GM19467 (cell line): ENCODE data around the gene CCDC12.

Experiments
- ATAC-seq: cut with Tn5 transposase; IDR thresholded peaks from one replicate; pipeline ENCODE4 v1.9.1; 2021; ENCODE audit warnings: mild to moderate bottlenecking, moderate library complexity; ENCODE audit not compliant: unreplicated experiment

The CCDC12 gene

DNA sequence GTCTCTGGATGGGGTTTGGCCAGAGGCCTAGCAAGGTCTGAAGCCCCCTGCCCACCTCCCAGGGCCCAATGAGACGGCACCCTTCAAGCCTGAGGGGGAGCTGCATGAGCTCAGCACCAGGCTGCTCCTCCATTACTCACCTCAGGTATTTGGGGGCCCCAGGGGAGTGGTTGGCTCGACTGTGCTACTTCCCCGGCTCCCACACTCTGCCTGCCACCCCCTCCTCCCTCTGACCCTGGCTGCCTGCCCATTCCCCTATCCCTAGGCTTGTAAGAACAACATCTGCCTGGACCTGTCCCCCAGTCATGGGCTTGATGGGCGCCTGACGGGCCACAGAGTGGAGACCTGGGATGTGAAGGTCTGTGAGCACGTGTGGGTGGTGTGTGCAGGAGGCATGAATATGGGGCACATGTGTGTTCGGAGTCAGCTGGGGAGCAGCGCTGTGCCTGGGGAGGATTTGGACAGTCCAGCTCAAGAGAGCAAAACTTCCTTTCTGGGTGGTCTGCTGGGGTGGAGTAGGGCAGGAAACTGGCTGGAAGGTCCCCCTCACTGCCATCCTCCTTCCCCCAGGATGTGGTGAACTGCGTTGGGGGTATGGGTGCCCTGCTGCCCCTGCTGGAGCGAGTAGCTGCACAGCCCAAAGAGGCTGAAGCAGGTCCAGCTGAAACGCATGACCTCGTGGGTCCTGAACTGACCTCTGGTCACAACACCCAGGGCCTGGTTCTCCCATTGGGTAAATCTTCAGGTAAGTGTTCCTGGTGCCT, 20.3 kb upstream of the CCDC12 start:
- no peak for ATAC-seq

DNA sequence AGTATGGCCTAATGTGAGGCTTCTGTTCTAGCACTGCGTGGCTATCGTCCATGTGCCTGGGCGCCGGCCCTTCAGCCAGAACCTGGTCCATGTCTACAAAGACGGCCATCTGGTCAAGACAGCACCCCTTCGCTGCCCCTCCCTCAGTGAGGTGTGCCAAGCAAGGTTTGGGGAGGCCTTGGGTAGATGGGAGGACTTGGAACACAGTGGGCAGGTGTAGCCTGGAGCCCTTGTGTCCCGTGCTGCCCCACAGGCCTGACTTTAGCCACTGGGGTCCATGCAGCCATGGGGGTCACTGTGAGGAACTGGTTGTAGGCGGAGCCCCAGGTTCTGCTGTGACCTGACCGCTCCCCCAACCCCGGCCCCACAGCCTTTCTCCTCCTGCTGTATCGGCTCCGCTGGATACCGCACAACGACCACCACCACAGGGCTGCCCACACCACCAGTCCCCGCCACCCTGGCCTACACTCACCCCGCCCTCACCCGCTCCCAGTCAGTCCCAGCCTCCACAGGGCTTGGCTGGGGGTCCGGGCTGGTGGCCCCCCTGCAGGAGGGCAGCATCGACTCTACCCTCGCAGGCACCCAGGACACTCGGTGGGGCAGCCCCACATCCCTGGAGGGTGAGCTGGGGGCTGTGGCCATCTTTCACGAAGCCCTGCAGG, 19.5 kb upstream of the CCDC12 start:
- ATAC-seq: no peak

DNA sequence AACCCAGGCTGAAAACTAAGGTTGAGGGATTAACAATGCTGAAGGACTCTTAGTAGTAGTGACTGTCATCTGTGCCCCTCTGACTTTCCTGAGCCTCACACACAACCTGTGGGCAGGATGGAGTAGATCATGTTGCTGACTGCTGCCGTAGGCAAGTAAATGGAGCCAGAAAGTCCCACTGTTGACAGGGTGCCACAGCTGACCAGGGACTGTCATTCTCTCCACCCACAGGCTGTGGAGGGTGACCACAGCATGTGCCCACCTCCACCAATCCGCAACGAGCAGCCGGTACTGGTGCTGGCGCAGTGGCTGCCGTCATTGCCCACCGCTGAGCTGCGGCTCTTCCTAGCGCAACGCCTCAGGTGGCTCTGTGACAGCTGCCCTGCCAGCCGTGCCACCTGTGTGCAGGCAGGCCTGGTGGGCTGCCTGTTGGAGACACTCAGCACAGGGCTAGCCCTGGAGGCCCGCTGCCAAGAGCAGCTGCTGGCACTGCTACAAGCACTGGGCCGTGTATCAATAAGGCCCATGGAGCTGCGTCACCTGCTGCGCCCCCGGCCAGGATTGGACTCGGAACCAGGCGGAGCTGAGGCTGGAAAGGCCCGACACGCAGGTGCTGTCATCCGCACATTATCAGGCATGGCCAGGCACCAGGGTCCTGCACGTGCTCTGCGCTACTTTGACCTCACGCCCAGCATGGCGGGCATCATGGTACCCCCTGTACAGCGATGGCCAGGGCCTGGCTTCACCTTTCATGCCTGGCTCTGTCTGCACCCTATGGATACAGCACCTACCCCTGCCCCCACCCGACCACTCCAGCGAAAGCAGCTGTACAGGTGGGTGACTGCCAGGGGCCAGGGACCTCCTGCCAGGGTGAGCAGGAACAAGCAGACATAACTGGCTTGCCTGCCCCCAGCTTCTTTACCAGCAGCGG, 18.5 kb upstream of the CCDC12 start:
- ATAC-seq: no peak

DNA sequence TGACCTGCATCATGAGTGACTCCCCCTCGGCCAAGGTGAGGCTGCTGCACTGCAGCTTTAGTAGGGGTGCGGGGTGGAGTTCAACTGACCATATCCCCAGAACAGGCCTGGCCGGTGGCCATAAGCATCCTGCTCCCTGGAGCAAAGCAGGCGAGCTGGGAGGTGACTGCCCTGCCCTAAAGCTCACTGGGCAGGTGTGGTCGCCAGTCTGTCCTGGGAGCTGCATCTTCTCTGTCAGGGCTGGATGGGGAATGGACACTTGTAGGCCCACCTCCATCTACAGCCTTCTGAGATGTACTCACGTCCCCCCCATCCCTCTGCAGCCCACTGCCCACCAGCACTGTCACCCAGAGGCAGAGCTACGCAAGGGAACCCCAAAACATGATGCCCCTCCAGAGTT, 17.4 kb upstream of the CCDC12 start:
- ATAC-seq: no peak

- no peak for ATAC-seq
Measured at GRCh38 chr3:46993292-46993691, 16.7 kb upstream of the CCDC12 start.

GRCh38 chr3:46992231-46992630, 15.7 kb upstream of the CCDC12 start:
- no peak for ATAC-seq

- no peak for ATAC-seq
Measured at GRCh38 chr3:46991406-46992165, 15.0 kb upstream of the CCDC12 start.

DNA sequence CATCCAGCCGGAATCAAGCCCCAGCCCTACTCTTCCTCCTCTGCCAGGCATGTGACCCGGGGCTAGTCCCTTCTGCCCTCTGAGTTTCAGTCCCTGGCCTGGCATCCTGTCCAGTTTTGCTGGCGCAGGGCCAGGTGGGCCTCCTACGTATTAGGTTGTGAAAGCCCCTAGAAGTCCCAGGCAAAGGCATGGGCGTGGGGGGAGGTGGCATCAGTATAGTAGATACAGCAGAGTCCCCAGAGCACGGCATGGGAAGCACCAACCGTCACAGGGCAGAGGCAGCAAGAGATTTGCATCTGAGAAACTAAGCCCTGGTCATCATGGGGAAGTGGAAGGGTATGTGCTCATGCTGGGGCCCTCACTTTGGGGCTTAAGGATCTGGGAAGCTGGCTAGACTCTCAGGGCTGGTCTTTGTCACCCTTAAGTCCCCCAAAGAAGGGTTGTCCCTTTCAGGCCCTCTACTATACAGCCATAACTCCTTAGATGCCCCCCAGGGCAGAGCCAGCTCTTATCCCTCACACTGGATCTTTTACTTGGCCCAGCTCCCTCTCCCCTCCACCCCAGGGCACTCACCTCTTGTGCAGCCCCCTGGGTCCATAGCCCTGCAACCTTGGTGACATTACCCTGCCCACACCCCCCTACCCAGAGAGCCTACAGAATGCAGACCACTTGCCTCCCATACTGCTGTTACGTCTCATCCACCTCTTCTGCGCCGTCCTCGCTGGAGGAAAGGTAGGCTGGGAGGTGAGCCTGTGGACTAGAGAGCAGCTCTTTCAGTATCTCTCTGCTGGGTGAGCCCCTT, 14.2 kb upstream of the CCDC12 start:
- no peak for ATAC-seq

DNA sequence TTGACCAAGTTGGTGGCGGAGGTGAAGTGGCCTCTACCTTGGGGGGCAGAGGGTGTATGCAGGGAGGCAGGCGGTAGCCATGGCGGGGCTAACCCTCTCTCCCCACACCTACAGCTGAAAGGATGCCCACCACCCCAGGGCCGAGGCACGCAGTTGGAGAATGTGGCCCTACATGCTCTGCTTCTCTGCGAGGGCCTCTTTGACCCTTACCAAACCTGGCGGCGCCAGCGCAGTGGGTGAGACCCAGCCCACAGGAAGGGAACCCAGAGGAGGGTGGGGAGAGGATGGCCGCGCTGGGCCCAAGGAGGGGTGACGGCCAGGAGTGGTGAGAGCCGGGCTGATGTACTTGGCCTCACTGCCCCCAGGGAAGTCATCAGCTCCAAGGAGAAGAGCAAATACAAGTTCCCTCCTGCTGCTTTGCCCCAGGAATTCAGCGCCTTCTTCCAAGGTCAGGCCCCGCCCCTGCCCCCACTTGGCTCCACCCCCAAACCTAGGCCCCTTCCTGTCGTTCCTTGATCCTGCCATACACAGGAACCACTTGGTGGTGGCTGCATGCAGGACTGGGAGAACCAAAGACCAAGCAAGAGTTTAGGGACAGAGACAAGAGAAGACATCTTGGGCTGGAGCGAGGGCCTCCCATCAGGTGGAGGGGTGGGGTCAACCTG, 12.7 kb upstream of the CCDC12 start:
- no peak for ATAC-seq

GRCh38 chr3:46988616-46989015, 12.1 kb upstream of the CCDC12 start:
- no peak for ATAC-seq

GRCh38 chr3:46987743-46988401, 11.3 kb upstream of the CCDC12 start:
- ATAC-seq: peak; percentile 60

- no peak for ATAC-seq
Measured at GRCh38 chr3:46987319-46987742, 10.8 kb upstream of the CCDC12 start.

DNA sequence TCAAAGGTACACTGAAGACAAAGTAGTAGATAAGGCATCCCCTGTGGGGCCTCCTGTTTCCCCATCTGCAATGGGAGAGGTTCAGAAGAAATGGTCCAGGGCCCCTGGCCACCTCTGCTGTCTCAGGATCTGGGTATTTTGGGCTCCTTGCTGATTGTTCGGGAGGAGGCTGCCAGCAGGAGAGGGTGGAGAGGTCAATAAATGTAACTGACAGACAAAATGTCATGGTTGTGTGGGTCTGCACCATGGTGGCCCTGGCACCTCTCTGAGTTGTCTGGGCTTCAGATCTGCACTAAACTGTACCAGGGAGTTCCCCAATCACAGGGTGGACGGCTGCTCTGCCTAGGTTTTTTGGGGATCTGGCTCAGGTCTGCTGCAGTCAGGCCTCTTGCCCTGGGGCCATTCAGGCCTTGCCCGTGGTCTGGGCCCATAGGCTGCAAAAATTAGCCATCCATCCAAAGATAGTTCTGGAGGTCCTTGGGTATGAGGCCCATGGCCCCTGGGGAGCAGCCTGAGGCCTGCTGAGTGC, 10.3 kb upstream of the CCDC12 start:
- ATAC-seq: no peak

DNA sequence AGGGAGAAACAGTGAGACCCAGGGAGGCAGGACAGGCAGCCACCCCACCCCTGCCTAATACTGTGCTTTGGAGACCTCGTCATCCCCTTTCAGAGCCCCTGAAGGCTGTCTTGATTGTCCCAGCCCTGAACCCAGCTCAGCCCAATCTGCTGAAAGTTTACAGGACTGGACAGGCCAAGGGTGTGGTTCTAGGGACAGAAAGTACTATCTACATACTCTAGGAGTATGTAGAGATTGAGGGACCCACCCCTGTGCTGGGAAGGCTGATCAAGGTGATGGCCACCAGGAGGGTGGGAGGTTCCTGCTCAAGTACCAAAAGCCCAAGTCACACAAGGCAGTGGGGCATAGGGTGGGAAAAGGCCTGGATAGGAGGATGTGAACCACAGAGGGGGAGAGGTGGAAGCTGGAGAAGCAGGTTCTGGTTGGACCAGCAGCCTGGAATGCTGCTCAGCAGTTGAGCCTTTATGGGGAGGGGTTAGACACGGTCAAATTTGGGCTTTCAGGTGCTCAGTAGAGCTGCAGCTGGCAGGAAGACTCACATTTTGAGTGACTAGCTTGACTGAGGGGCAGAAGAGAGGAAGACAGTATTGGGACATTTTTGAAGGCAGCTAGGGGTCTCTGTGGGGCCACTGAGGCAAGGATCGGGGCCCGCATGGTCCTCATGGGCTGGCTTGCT, 9.6 kb upstream of the CCDC12 start:
- ATAC-seq: no peak

DNA sequence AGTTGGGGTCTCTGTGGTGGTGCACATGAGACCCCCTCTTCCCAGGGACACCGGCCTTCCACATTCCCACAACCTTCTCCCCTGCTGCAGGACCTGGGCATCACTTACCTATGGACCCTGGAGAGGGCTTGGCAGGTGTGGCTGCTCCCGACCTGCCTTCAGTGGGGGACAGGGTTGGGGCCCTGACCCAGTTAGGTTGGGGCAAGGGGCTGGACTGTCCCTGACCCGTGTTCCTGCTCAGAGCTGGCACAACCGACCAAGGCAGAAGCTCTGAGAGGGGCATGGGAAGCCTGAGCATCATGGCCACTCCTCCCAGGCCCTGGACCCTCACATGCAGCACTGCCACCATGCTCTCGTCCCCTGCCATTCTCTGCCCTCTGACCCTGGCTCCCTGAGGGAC, 9.0 kb upstream of the CCDC12 start:
- ATAC-seq: no peak

- no peak for ATAC-seq
Measured at GRCh38 chr3:46984591-46985459, 8.3 kb upstream of the CCDC12 start.

- no peak for ATAC-seq
Measured at GRCh38 chr3:46982546-46982945, 6.0 kb upstream of the CCDC12 start.
